ENCODE data around the gene HYAL4. TPM values are rescaled to one million over a fixed set of nuclear protein-coding genes. Genes with fewer than 3 reads are reported as not detected.

The HYAL4 gene
- total RNA-seq, 2 experiments from 2014 or later, result not detected

- CTCF ChIA-PET (ENCODE audit: unreplicated experiment), result no interaction called here
Observed at GRCh38 chr7:123876557-123877256, 31.7 kb downstream of the HYAL4 start.

GRCh38 chr7:123879628-123880027 is 34.7 kb downstream of the HYAL4 start:
- Histone ChIP-seq H3K4me3 (ENCODE audit: low read depth, low read length, poor library complexity, severe bottlenecking) (no peak overlapping the region), H3K27ac (ENCODE audit: low read depth, low read length, poor library complexity, severe bottlenecking) (no peak overlapping the region), H3K9me3 (ENCODE audit: low read length) (no peaks in the 10 kb centered on the region), H3K36me3 (ENCODE audit: insufficient read depth, low read length) (no peaks in the 10 kb centered on the region), H3K4me2 (ENCODE audit: low read length) (no peak overlapping the region), H3K4me1 (ENCODE audit: insufficient read depth, low read length, poor library complexity, severe bottlenecking) (no peaks in the 10 kb centered on the region), H4K20me1 (ENCODE audit: insufficient read depth, low read length) (no peaks in the 10 kb centered on the region), H2AFZ (ENCODE audit: low read length) (no peak overlapping the region), H3K79me2 (ENCODE audit: insufficient read depth, low read depth, low read length) (no peaks in the 10 kb centered on the region), H3K9me2 (ENCODE audit: insufficient read depth, low read length) (no peaks in the 10 kb centered on the region)
- no TSS peak for BruUV-seq (replicated peaks)
- DNase-seq (ENCODE audit: low spot score), result no peak
- no peak for TF ChIP-seq CTCF (conservative IDR thresholded peaks at IDR 0.05; ENCODE audit: low read length)
- CTCF ChIA-PET (ENCODE audit: unreplicated experiment), result no interaction called here
- intact Hi-C loops (cut with micrococcal nuclease; ENCODE audit: unreplicated experiment), result no loop called here
- POLR2A ChIA-PET, result interaction anchor here (0.7 to 0.9 kb wide), 3 partner anchors 10 to 1113 kb away, joined by 3 read pairs; no protein-coding TSS in a partner anchor

More at GRCh38 chr7:123876557-123877256, 31.7 kb downstream of the HYAL4 start:
- no peak overlapping the region for H3K4me2 ChIP-seq (ENCODE audit: low read length)
- H3K79me2 ChIP-seq (ENCODE audit: insufficient read depth, low read depth, low read length), result no peaks in the 10 kb centered on the region
- H3K9me3 ChIP-seq (ENCODE audit: low read length), result no peaks in the 10 kb centered on the region
- H4K20me1 ChIP-seq (ENCODE audit: insufficient read depth, low read length), result no peaks in the 10 kb centered on the region
- H3K4me1 ChIP-seq (ENCODE audit: insufficient read depth, low read length, poor library complexity, severe bottlenecking), result no peaks in the 10 kb centered on the region
- H3K27ac ChIP-seq (ENCODE audit: low read depth, low read length, poor library complexity, severe bottlenecking), result no peak overlapping the region
- no peak overlapping the region for H3K4me3 ChIP-seq (ENCODE audit: low read depth, low read length, poor library complexity, severe bottlenecking)
- no peaks in the 10 kb centered on the region for H3K36me3 ChIP-seq (ENCODE audit: insufficient read depth, low read length)
- POLR2A ChIA-PET, result no interaction called here
- no peak for TF ChIP-seq CTCF (conservative IDR thresholded peaks at IDR 0.05; ENCODE audit: low read length)
- intact Hi-C loops (cut with micrococcal nuclease; ENCODE audit: unreplicated experiment), result no loop called here
- H2AFZ ChIP-seq (ENCODE audit: low read length), result no peak overlapping the region
- BruUV-seq (replicated peaks), result no TSS peak
- H3K9me2 ChIP-seq (ENCODE audit: insufficient read depth, low read length), result no peaks in the 10 kb centered on the region
- DNase-seq (ENCODE audit: low spot score), result no peak

- TF ChIP-seq CTCF (conservative IDR thresholded peaks at IDR 0.05; ENCODE audit: low read length) (no peak), EZH2phosphoT487 (IDR thresholded peaks at IDR 0.05; ENCODE audit: borderline replicate concordance, low read depth, low read length) (no peak)
- Histone ChIP-seq H4K20me1 (ENCODE audit: insufficient read depth, low read length) (no peaks in the 10 kb centered on the region), H3K9me3 (ENCODE audit: low read length) (no peaks in the 10 kb centered on the region), H3K36me3 (ENCODE audit: insufficient read depth, low read length) (no peaks in the 10 kb centered on the region), H3K27ac (ENCODE audit: low read depth, low read length, poor library complexity, severe bottlenecking) (no peak overlapping the region), H3K79me2 (ENCODE audit: insufficient read depth, low read depth, low read length) (no peaks in the 10 kb centered on the region), H3K4me2 (ENCODE audit: low read length) (no peak overlapping the region), H3K4me1 (ENCODE audit: insufficient read depth, low read length, poor library complexity, severe bottlenecking) (no peaks in the 10 kb centered on the region), H3K4me3 (ENCODE audit: low read depth, low read length, poor library complexity, severe bottlenecking) (no peak overlapping the region), H3K9me2 (ENCODE audit: insufficient read depth, low read length) (no peaks in the 10 kb centered on the region), H2AFZ (ENCODE audit: low read length) (no peak overlapping the region)
- no TSS peak for BruUV-seq (replicated peaks)
- CTCF ChIA-PET (ENCODE audit: unreplicated experiment), result no interaction called here
- no peak for DNase-seq (ENCODE audit: low spot score)
- POLR2A ChIA-PET, result interaction anchor here (0.7 to 1.0 kb wide), 3 partner anchors 9 to 424 kb away, joined by 3 read pairs; no protein-coding TSS in a partner anchor
- intact Hi-C loops (cut with micrococcal nuclease; ENCODE audit: unreplicated experiment), result no loop called here
Observed at GRCh38 chr7:123881300-123881699, 36.3 kb downstream of the HYAL4 start.
